ENCODE measurements around the gene CDHR1. TPM values are rescaled to one million over a fixed set of nuclear protein-coding genes. Genes with fewer than 3 reads are reported as not detected.

Gene CDHR1
- total RNA-seq, 2 experiments from 2014 or later, result 1.8 to 2.4 TPM

GRCh38 chr10:84201244-84201606 lies 6.9 kb downstream of the CDHR1 start:
- Mint-ChIP-seq H3K9me3 (no peaks in the 10 kb centered on the region), H3K4me1 (ENCODE audit: low read depth) (no peaks in the 10 kb centered on the region), H3K4me3 (no peak overlapping the region), H3K27ac (no peak overlapping the region), H3K27me3 (peaks cover 3% of the 10 kb centered on the region), H3K36me3 (ENCODE audit: low read depth) (no peaks in the 10 kb centered on the region)
- CTCF ChIA-PET, result interaction anchor here (1.0 kb wide), 1 partner anchor 53 kb away, joined by 4 read pairs; no protein-coding TSS in a partner anchor
- intact Hi-C loops (cut with micrococcal nuclease), result loop anchor here (5.0 kb wide), 1 partner anchor 44 kb away; no protein-coding TSS in a partner anchor
- DNase-seq (no peak), ATAC-seq (no peak)
- TF ChIP-seq CTCF (IDR thresholded peaks at IDR 0.05), result no peak
- POLR2A ChIA-PET, result no interaction called here

- H3K4me1 Mint-ChIP-seq (ENCODE audit: low read depth), result no peaks in the 10 kb centered on the region
- no peaks in the 10 kb centered on the region for H3K27me3 Mint-ChIP-seq
- POLR2A ChIA-PET, result interaction anchor here (1.4 kb wide), 1 partner anchor 8 kb away, joined by 3 read pairs; no protein-coding TSS in a partner anchor
- H3K9me3 Mint-ChIP-seq, result no peaks in the 10 kb centered on the region
- no peaks in the 10 kb centered on the region for H3K36me3 Mint-ChIP-seq (ENCODE audit: low read depth)
- TF ChIP-seq CTCF (IDR thresholded peaks at IDR 0.05), result no peak
- DNase-seq (no peak), ATAC-seq (no peak)
- intact Hi-C loops (cut with micrococcal nuclease), result loop anchor here (5.0 kb wide), 1 partner anchor 44 kb away; no protein-coding TSS in a partner anchor
- H3K27ac Mint-ChIP-seq, result no peak overlapping the region
- no peak overlapping the region for H3K4me3 Mint-ChIP-seq
- CTCF ChIA-PET, result interaction anchor here (1.0 kb wide), 2 partner anchors 13 to 53 kb away, joined by 4 read pairs; no protein-coding TSS in a partner anchor
These were observed 7.3 kb downstream of the CDHR1 start for GRCh38 chr10:84201682-84202081.

GRCh38 chr10:84202349-84202748 lies 8.0 kb downstream of the CDHR1 start:
- Mint-ChIP-seq H3K4me1 (ENCODE audit: low read depth) (no peaks in the 10 kb centered on the region), H3K27me3 (peaks cover 3% of the 10 kb centered on the region), H3K27ac (no peak overlapping the region), H3K36me3 (ENCODE audit: low read depth) (no peaks in the 10 kb centered on the region), H3K9me3 (no peaks in the 10 kb centered on the region), H3K4me3 (no peak overlapping the region)
- POLR2A ChIA-PET, result interaction anchor here (1.4 kb wide), 1 partner anchor 9 kb away, joined by 3 read pairs; no protein-coding TSS in a partner anchor
- intact Hi-C loops (cut with micrococcal nuclease), result loop anchor here (5.0 kb wide), 1 partner anchor 45 kb away; no protein-coding TSS in a partner anchor
- DNase-seq (no peak), ATAC-seq (no peak)
- CTCF ChIA-PET, result interaction anchor here (1.0 kb wide), 2 partner anchors 12 to 54 kb away, joined by 4 read pairs; no protein-coding TSS in a partner anchor
- TF ChIP-seq CTCF (IDR thresholded peaks at IDR 0.05), result no peak

- Mint-ChIP-seq H3K4me3 (no peak overlapping the region), H3K36me3 (ENCODE audit: low read depth) (no peaks in the 10 kb centered on the region), H3K4me1 (ENCODE audit: low read depth) (no peaks in the 10 kb centered on the region), H3K9me3 (no peaks in the 10 kb centered on the region), H3K27me3 (peaks cover 3% of the 10 kb centered on the region), H3K27ac (no peak overlapping the region)
- ATAC-seq (peak; percentile 35), DNase-seq (no peak)
- CTCF ChIA-PET, result interaction anchor here (1.5 to 3.9 kb wide), 6 partner anchors 9 to 113 kb away, joined by 3 to 71 read pairs (median 6); no protein-coding TSS in a partner anchor
- intact Hi-C loops (cut with micrococcal nuclease), result loop anchor here (5.0 kb wide), 1 partner anchor 47 kb away; no protein-coding TSS in a partner anchor
- POLR2A ChIA-PET, result no interaction called here
- peak; percentile 20 for TF ChIP-seq CTCF (IDR thresholded peaks at IDR 0.05)
These were observed 9.8 kb downstream of the CDHR1 start for GRCh38 chr10:84204122-84204521.

- intact Hi-C loops (cut with micrococcal nuclease), result loop anchor here (5.0 kb wide), 2 partner anchors 47 to 57 kb away; no protein-coding TSS in a partner anchor
- no peak overlapping the region for H3K27ac Mint-ChIP-seq
- POLR2A ChIA-PET, result interaction anchor here (0.6 kb wide), 1 partner anchor 162 kb away, joined by 3 read pairs; no protein-coding TSS in a partner anchor
- no peak for TF ChIP-seq CTCF (IDR thresholded peaks at IDR 0.05)
- no peaks in the 10 kb centered on the region for H3K4me1 Mint-ChIP-seq (ENCODE audit: low read depth)
- CTCF ChIA-PET, result interaction anchor here (0.7 to 3.9 kb wide), 15 partner anchors 10 to 114 kb away, joined by 3 to 71 read pairs (median 5); no protein-coding TSS in a partner anchor
- no peaks in the 10 kb centered on the region for H3K9me3 Mint-ChIP-seq
- H3K4me3 Mint-ChIP-seq, result no peak overlapping the region
- H3K27me3 Mint-ChIP-seq, result peaks cover 3% of the 10 kb centered on the region
- DNase-seq (no peak), ATAC-seq (no peak)
- H3K36me3 Mint-ChIP-seq (ENCODE audit: low read depth), result no peaks in the 10 kb centered on the region
These were observed 10.3 kb downstream of the CDHR1 start for GRCh38 chr10:84204610-84205009.

Data from activated CD8-positive, alpha-beta T cell treated with anti-CD3 and anti-CD28 coated beads for 36 hours (primary cell).